HUES6 (cell line): ENCODE data around the gene ELMO3.

Experiments
- H3K27ac ChIP-seq: 2 replicates; pipeline ENCODE4 v1.7.0; 2013; ENCODE audit warnings: low read depth, mild to moderate bottlenecking, low read length, inconsistent platforms
- H3K27me3 ChIP-seq: 2 replicates; pipeline ENCODE4 v1.6.1; 2013; ENCODE audit warnings: low read length; ENCODE audit not compliant: control insufficient read depth, insufficient read depth
- H3K36me3 ChIP-seq: 2 replicates; pipeline ENCODE4 v1.6.1; 2013; ENCODE audit warnings: low read length; ENCODE audit not compliant: control insufficient read depth, insufficient read depth
- H3K4me1 ChIP-seq: 2 replicates; pipeline ENCODE4 v1.6.1; 2013; ENCODE audit warnings: low read length; ENCODE audit not compliant: control insufficient read depth, insufficient read depth
- H3K4me3 ChIP-seq: 2 replicates; pipeline ENCODE4 v1.5.1; 2013; ENCODE audit warnings: low read depth, low read length
- H3K9ac ChIP-seq: one replicate; pipeline ENCODE4 v1.6.1; 2013; ENCODE audit warnings: mild to moderate bottlenecking, low read length
- H3K9me3 ChIP-seq: 2 replicates; pipeline ENCODE4 v1.6.1; 2013; ENCODE audit warnings: low read depth, low read length; ENCODE audit not compliant: control insufficient read depth, insufficient read depth

Gene ELMO3

GRCh38 chr16:67166110-67166547, 32.8 kb upstream of the ELMO3 start:
- peaks cover 17% of the 10 kb centered on the region for H3K4me1 ChIP-seq
- H3K27ac ChIP-seq, result no peak overlapping the region
- no peaks in the 10 kb centered on the region for H3K9me3 ChIP-seq
- H3K36me3 ChIP-seq, result no peaks in the 10 kb centered on the region
- peaks cover 90% of the 10 kb centered on the region for H3K27me3 ChIP-seq
- H3K9ac ChIP-seq, result no peak overlapping the region
- no peak overlapping the region for H3K4me3 ChIP-seq

- no peaks in the 10 kb centered on the region for H3K9me3 ChIP-seq
- peaks cover 90% of the 10 kb centered on the region for H3K27me3 ChIP-seq
- no peak overlapping the region for H3K4me3 ChIP-seq
- no peaks in the 10 kb centered on the region for H3K36me3 ChIP-seq
- H3K9ac ChIP-seq, result no peak overlapping the region
- peaks cover 19% of the 10 kb centered on the region for H3K4me1 ChIP-seq
- H3K27ac ChIP-seq, result no peak overlapping the region
Measured at GRCh38 chr16:67166598-67167168, 32.2 kb upstream of the ELMO3 start.

- H3K9me3 ChIP-seq, result no peaks in the 10 kb centered on the region
- peaks cover 19% of the 10 kb centered on the region for H3K4me1 ChIP-seq
- H3K4me3 ChIP-seq, result no peak overlapping the region
- no peak overlapping the region for H3K9ac ChIP-seq
- H3K27me3 ChIP-seq, result peaks cover 90% of the 10 kb centered on the region
- no peak overlapping the region for H3K27ac ChIP-seq
- no peaks in the 10 kb centered on the region for H3K36me3 ChIP-seq
Measured at GRCh38 chr16:67167588-67167987, 31.3 kb upstream of the ELMO3 start.

- H3K27ac ChIP-seq, result no peak overlapping the region
- H3K36me3 ChIP-seq, result no peaks in the 10 kb centered on the region
- H3K4me3 ChIP-seq, result peak overlapping the region; percentile 79
- peaks cover 87% of the 10 kb centered on the region for H3K27me3 ChIP-seq
- no peaks in the 10 kb centered on the region for H3K9me3 ChIP-seq
- no peak overlapping the region for H3K9ac ChIP-seq
- peaks cover 21% of the 10 kb centered on the region for H3K4me1 ChIP-seq
Measured at GRCh38 chr16:67169011-67169451, 29.9 kb upstream of the ELMO3 start.

- H3K36me3 ChIP-seq, result no peaks in the 10 kb centered on the region
- H3K4me3 ChIP-seq, result peak overlapping the region; percentile 79
- H3K27ac ChIP-seq, result no peak overlapping the region
- peaks cover 87% of the 10 kb centered on the region for H3K27me3 ChIP-seq
- peaks cover 19% of the 10 kb centered on the region for H3K4me1 ChIP-seq
- peak overlapping the region; percentile 41 for H3K9ac ChIP-seq
- no peaks in the 10 kb centered on the region for H3K9me3 ChIP-seq
Measured at GRCh38 chr16:67169642-67170167, 29.2 kb upstream of the ELMO3 start.

- Histone ChIP-seq H3K36me3 (no peaks in the 10 kb centered on the region), H3K4me1 (peaks cover 19% of the 10 kb centered on the region), H3K27me3 (peaks cover 87% of the 10 kb centered on the region), H3K4me3 (peak within 1 kb of the TSS; percentile 79), H3K9me3 (no peaks in the 10 kb centered on the region), H3K9ac (peak within 1 kb of the TSS; percentile 65), H3K27ac (no peak within 1 kb of the TSS; the same call in 1 of the 2 replicates)
Measured at GRCh38 chr16:67170168-67170948, 28.6 kb upstream of the ELMO3 start, which contains the start of gene NOL3. Gene NOL3, plus strand, starts transcription at chr16:67170538.

GRCh38 chr16:67170949-67171649, 27.8 kb upstream of the ELMO3 start:
- Histone ChIP-seq H3K27me3 (peaks cover 87% of the 10 kb centered on the region), H3K27ac (no peak overlapping the region; the same call in 1 of the 2 replicates)

GRCh38 chr16:67173323-67173722, 25.6 kb upstream of the ELMO3 start:
- peak overlapping the region; percentile 66 for H3K4me3 ChIP-seq
- peaks cover 86% of the 10 kb centered on the region for H3K27me3 ChIP-seq
- no peak overlapping the region for H3K27ac ChIP-seq
- H3K4me1 ChIP-seq, result peaks cover 20% of the 10 kb centered on the region
- no peaks in the 10 kb centered on the region for H3K36me3 ChIP-seq
- peak overlapping the region; percentile 14 for H3K9ac ChIP-seq
- H3K9me3 ChIP-seq, result no peaks in the 10 kb centered on the region

More at GRCh38 chr16:67170949-67171649, 27.8 kb upstream of the ELMO3 start:
- peak overlapping the region; percentile 79 for H3K4me3 ChIP-seq
- no peaks in the 10 kb centered on the region for H3K36me3 ChIP-seq
- H3K9ac ChIP-seq, result peak overlapping the region; percentile 65
- H3K4me1 ChIP-seq, result peaks cover 17% of the 10 kb centered on the region
- no peaks in the 10 kb centered on the region for H3K9me3 ChIP-seq

- Histone ChIP-seq H3K36me3 (no peaks in the 10 kb centered on the region), H3K9ac (peak overlapping the region; percentile 14), H3K9me3 (no peaks in the 10 kb centered on the region), H3K27ac (no peak overlapping the region), H3K27me3 (peaks cover 86% of the 10 kb centered on the region), H3K4me1 (peaks cover 25% of the 10 kb centered on the region), H3K4me3 (peak overlapping the region; percentile 66)
Measured at GRCh38 chr16:67173808-67174705, 24.9 kb upstream of the ELMO3 start.

GRCh38 chr16:67174706-67175231, 24.2 kb upstream of the ELMO3 start:
- Histone ChIP-seq H3K27ac (no peak overlapping the region), H3K4me3 (peak overlapping the region; percentile 66), H3K4me1 (peaks cover 25% of the 10 kb centered on the region), H3K27me3 (peaks cover 83% of the 10 kb centered on the region), H3K9me3 (no peaks in the 10 kb centered on the region), H3K9ac (no peak overlapping the region), H3K36me3 (no peaks in the 10 kb centered on the region)
